Erythroblast (primary cell): Measurements from ENCODE around the gene SNX33.

Experiments used
- GATA1 ChIP-seq: IDR thresholded peaks from 2 replicates; pipeline ENCODE4 v1.6.1; 2011; ENCODE audit warnings: low read depth, mild to moderate bottlenecking, control low read depth, low read length, moderate library complexity
- POLR2A ChIP-seq: IDR thresholded peaks from 2 replicates; pipeline ENCODE4 v1.6.1; 2011; ENCODE audit warnings: mild to moderate bottlenecking, low read length

- TF ChIP-seq POLR2A (no peak), GATA1 (no peak)
Observed at GRCh38 chr15:75622505-75622904, 25.2 kb upstream of the SNX33 start.
